Measurements from ENCODE around the gene LRRK1.

LRRK1 gene

GRCh38 chr15:100913961-100914360, 5.2 kb upstream of the LRRK1 start:
- no peak for DNase-seq

GRCh38 chr15:100914876-100915275, 4.3 kb upstream of the LRRK1 start:
- no peak for DNase-seq

GRCh38 chr15:100918034-100918689, 995 bp upstream of the LRRK1 start:
- peak; percentile 76 for DNase-seq

- DNase-seq: peak; percentile 30
These were observed 586 bp downstream of the LRRK1 start for GRCh38 chr15:100919481-100920405.

GRCh38 chr15:100920516-100921135, 1.5 kb downstream of the LRRK1 start:
- no peak for DNase-seq

GRCh38 chr15:100922192-100923040, 3.3 kb downstream of the LRRK1 start:
- no peak for DNase-seq

- no peak for DNase-seq
These were observed 3.9 kb downstream of the LRRK1 start for GRCh38 chr15:100923076-100923475.

- DNase-seq: no peak
These were observed 4.7 kb downstream of the LRRK1 start for GRCh38 chr15:100923902-100924301.

GRCh38 chr15:100924436-100924835, 5.3 kb downstream of the LRRK1 start:
- no peak for DNase-seq

GRCh38 chr15:100925480-100925879, 6.3 kb downstream of the LRRK1 start:
- no peak for DNase-seq

- DNase-seq: no peak
These were observed 7.1 kb downstream of the LRRK1 start for GRCh38 chr15:100926258-100926657.

- no peak for DNase-seq
These were observed 8.0 kb downstream of the LRRK1 start for GRCh38 chr15:100926971-100927756.

GRCh38 chr15:100928632-100929280, 9.6 kb downstream of the LRRK1 start:
- DNase-seq: no peak

GRCh38 chr15:100929641-100930042, 10.5 kb downstream of the LRRK1 start:
- DNase-seq: no peak

- DNase-seq: no peak
These were observed 11.2 kb downstream of the LRRK1 start for GRCh38 chr15:100930306-100930848.

GRCh38 chr15:100931143-100931890, 12.2 kb downstream of the LRRK1 start:
- DNase-seq: no peak

- no peak for DNase-seq
These were observed 13.7 kb downstream of the LRRK1 start for GRCh38 chr15:100932676-100933348.

- DNase-seq: no peak
These were observed 15.0 kb downstream of the LRRK1 start for GRCh38 chr15:100934166-100934565.

GRCh38 chr15:100934726-100935125, 15.6 kb downstream of the LRRK1 start:
- DNase-seq: no peak

GRCh38 chr15:100937171-100937570, 18.0 kb downstream of the LRRK1 start:
- DNase-seq: no peak

Measured in activated naive CD4-positive, alpha-beta T cell treated with anti-CD3 and anti-CD28 coated beads, Interleukin-2, amount 50 U/mL, for 16 hours (primary cell).